CD4-positive, alpha-beta T cell treated with Interferon gamma for 1 hour (primary cell): ENCODE data around the gene NAPB.

Source experiments
- DNase-seq: peaks from one replicate; pipeline ENCODE4 v3.0.0-alpha.2; 2020

NAPB gene

GRCh38 chr20:23437126-23437899 lies 16.0 kb upstream of the NAPB start:
- DNase-seq, result no peak

GRCh38 chr20:23436681-23437080 lies 15.4 kb upstream of the NAPB start:
- DNase-seq, result no peak

GRCh38 chr20:23435626-23436539 lies 14.6 kb upstream of the NAPB start:
- DNase-seq, result no peak

DNA sequence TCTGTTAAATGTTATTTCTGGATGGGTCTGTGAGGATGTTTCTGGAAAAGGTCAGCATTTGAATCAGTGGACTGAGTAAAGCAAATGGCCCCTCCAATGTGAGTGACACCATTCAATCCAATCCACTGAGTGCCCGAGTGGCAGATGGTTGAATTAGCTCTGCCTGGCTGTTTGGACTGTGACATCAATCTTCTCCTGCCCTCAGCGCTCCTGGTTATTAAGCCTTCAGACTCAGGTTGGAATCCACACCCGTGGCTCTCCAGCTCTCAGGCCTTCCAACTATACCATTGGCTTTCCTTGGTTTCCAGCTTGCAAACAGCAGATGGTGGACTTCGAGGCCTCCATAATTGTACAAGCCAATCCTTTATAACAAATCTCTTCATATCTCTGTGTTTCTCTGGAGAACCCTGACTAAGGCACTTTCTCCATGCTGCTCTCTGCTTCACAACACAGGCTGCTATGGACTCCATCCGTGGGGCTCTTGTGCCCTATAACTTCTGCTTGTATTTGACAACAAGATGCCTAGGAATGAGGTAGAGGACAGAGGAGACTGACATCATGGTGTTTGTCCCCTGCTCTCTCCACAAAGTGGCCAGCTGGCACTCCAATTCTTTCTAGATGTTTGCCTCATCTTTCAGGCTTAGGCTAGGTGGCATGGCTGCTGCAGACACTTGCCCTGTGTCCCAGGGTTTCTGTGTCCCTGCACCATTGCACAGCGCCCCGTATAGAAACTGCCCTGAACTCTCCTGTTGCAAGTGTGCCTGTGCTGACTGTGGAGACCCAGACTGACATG lies 13.4 kb upstream of the NAPB start:
- DNase-seq, result no peak

DNA sequence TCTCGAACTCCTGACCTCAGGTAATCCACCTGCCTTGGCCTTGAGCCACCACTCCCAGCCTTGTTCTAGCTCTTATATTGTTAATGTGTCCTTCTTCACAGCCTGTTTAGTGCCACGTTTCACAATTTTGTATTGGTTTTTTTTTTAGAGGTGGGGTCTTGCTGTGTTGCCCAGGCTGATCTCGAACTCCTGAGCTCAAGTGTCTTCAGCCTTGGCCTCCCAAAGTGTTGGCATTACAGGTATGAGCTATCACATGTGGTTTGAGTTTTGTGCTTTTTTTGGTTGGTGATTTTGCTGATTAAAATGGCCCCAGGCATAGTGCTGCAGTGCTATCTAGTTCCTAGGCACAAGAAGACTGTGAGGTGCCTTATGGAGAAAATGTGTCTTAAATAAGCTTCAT lies 12.3 kb upstream of the NAPB start:
- no peak for DNase-seq

- DNase-seq, result no peak
These were observed 3.8 kb upstream of the NAPB start for GRCh38 chr20:23425129-23425528.

- DNase-seq, result peak; percentile 16
These were observed 1.0 kb downstream of the NAPB start for GRCh38 chr20:23419995-23420901.

DNA sequence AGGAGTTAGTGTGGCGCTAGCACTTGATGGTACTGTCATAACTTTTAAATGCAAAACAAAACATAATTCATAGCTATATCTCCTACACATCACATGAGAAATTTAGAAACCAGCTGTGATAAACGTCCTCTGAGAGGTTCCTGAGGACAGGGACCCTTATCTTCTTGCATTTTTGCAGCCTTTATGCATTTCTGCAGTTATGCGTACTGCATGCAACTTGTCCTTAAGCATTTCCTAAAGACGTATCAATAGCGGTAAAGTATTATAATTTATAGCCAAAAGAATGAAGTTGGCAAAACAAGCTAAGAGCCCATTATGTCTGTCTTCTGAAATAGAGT lies 1.7 kb downstream of the NAPB start:
- DNase-seq, result no peak

DNA sequence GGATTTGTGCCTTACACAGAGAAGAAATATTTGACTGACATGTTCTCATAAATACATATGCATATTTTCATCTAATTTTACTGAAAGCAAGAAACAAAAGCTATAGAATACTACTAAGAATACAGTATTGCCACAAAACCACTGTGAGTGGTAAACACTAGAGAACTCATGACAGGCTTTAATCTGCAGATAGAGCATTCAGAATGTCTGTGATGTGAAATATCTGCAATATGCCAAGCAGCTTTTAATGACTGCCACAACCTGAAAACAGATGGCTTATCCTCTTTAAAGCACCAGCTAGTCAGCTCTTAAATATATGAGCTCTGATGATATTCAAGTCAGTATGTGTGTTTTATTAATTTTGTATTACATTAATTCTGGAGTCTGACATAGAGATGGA lies 3.4 kb downstream of the NAPB start:
- no peak for DNase-seq

DNA sequence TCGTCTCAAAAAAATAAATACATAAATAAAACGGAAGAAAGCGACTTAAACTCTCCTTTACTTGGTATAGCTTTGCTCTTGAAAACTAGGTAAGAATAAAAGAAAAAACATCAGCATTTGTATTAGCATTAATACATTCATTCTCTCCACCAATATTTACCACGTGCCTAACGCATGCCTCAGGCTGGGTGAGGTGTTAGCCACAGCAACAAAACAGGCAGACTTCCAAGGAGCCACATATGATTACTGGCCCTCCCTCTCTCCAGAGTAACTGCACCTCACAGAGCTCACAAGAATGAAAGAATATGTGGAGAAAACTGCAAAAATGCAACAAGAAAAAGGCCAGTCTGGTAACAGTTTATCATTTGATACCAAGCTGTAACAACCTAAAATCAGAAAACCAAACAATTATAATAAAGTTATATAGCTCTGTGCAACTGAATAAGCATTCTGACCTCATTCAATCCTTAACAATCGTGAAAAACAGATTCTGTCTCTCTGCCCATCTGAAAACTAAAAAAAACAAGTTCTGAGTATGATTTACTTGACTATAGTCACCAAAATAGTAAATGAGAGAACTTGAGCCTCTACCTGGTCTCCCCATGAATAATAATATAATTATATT lies 5.2 kb downstream of the NAPB start:
- DNase-seq, result no peak

GRCh38 chr20:23415555-23415954 lies 5.7 kb downstream of the NAPB start:
- no peak for DNase-seq

DNA sequence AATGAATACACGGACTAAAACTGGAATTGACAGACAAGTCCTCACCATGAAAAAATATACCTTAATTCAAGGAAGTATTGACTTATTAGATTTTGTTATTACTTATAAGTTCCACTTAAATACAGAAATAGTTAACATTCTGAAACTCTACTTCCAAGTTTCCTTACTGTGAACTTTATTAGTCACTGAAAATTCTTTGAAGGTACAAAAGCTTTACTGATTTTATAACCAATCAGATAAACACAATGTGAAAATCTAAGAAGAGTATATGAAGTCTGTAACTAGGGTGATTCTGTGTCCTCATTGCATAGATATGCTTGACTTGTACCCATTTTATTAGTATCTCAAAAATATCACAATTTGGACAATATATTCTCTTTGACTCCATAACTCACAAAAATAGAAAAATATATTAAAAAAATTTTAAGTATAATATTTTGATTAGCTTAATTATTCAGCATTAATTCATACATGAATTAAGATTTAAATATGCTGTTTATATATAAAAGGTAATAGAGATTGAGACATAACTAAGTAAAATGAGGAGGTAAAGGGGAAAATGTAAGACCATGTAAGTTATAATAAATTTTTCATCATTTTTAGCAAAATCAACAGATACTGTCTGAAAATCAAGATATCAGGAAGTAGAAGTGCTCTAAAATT lies 6.6 kb downstream of the NAPB start:
- no peak for DNase-seq

DNA sequence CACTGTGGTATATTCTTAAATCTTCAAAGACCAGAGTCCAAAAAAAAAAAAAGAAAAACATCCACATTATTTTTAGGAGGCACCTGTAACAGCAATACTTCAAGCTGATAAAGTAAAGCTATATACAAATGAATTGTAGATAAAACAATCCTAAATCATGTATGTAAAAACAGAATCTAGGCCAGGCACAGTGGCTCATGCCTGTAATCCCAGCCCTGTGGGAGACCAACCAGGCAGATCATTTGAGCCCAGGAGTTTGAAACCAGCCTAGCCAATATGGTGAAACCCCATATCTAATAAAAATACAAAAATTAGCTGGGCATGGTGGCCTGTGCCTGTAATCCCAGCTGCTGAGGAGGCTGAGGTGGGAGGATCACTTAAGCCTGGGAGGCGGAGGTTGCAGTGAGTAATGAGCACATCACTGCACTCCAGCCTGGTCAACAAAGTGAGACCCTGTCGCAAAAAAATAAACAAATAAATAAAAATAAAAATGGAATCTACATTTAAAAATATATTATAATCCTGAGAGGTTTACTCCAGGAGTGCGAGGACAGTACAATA lies 7.3 kb downstream of the NAPB start:
- no peak for DNase-seq

DNA sequence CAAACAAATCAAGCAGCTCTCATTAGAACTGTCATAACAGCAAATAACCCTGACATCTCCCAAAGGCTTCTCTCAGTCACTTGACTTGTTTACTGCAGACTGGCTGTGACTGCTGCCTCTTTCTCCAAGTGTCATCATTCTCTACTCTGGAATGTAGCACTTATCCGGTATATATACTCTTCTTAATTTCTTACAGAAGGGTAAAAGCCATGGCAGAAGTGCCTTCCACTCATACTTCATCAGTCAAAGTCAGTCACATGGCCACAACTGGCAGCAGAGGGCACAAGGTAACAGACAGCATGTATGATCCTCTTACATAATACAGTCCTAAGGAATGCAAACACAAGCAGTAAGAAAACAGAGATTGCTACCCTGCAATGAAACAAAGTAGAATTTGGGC lies 9.3 kb downstream of the NAPB start:
- DNase-seq, result no peak

DNA sequence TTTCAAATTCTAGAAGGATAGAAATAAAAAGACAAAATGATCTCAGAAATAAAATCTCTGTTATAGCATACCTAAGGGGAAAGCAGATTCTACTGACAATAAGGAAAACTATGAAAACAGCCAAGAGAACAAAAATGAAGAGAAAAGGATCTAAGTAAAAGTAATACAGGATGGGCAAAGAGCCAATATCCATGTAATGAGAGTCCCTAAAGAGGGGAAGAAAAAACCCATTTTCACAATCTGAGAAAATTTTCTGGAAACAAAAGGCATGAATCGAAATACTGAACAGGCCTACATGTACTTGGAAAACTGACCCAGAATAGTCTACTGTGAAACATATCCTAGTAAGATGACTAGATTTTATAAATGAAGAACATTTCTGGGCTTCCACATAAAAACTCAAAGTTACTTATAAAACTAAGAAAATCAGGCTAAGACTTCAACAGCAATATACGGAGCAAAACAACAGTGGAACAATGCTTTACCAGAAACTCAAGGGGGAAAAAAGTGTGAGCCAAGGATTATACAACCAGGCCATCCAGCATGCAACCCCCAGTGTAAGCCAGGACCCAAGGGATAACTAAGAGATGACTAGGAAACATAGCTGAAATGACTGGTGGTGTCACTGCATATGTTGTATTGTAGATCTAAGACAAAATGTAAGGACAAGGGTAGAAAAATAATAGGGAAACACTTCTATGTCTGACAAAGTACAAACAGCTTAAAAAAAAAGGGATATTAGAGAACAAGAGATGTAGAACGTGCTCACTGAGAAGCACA lies 10.2 kb downstream of the NAPB start:
- no peak for DNase-seq

DNA sequence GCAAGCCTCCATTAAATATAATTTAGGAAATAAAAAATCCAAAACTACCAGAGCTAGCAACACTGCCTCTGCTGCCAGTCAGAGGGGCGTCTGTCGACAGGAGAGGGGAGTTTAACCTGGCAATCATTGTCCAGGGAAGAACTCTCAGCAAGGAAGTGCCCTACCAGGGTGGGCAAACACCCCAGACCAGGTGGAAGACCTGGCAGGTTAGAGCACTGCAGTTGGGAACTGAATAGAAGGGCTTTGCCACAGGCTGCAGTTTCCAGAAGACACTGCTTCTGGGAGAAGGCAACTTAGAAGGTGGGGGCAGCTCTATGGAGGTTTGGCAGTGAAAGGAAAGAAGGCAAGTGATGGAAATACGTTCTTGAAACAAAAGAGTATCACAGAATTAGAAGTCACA lies 11.5 kb downstream of the NAPB start:
- DNase-seq, result no peak

GRCh38 chr20:23408957-23409356 lies 12.3 kb downstream of the NAPB start:
- no peak for DNase-seq

- peak; percentile 40 for DNase-seq
These were observed 13.4 kb downstream of the NAPB start for GRCh38 chr20:23407781-23408464.

DNA sequence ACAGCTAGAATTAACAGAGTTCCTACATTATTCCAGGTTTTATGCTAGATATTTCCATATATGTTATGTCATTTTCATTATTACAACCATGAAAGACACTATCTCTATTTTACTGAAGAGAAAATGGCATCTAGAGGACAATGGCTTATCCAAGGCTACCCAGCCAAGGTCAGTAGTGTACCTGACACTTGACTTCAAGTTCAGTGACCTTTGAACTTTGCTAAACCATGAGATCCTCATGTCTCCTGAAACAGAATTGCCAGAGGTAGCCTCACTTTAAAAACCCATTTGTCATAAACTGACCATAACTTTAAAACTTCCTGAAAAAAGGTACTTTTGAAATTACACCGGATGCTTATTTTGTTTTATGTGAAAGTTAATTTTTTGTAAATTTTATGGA lies 14.4 kb downstream of the NAPB start:
- no peak for DNase-seq

DNA sequence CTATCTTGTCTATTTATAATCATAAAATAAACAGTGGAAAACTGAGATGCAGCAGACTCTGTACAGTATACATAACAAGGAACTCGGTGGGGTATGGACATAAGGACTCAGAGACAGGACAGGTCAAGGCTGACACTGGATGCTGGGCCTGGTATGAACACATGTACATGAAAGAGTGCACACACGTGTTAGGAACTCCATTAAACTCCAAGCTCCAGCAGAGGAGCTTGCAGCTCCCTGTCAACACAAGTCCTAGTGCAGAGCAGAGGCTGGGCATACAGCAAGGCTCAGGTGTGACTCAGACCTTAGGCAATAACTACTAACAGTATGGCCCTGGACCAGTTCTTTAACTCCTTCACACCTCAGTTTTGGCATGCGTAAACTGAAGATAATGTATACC lies 17.1 kb downstream of the NAPB start:
- DNase-seq, result no peak
